ENCODE data around the gene ACOT2.
"Not testable (repeated sequence)": the region's sequence is repeated elsewhere in the genome, so short reads cannot be mapped to it uniquely, and the experiment has no call there.

Gene ACOT2

GRCh38 chr14:73549889-73550524 lies 19.0 kb upstream of the ACOT2 start:
- H3K9me3 ChIP-seq (ENCODE audit: control insufficient read depth, insufficient read depth, low read length); H3K9ac ChIP-seq (ENCODE audit: low read depth, low read length); H3K36me3 ChIP-seq (ENCODE audit: control insufficient read depth, insufficient read depth, low read length); H3K4me3 ChIP-seq (ENCODE audit: low read depth, low read length); H3K27me3 ChIP-seq (ENCODE audit: control insufficient read depth, insufficient read depth, low read length); H3K4me1 ChIP-seq (ENCODE audit: control insufficient read depth, insufficient read depth, low read length): not testable (repeated sequence)

- H3K27me3 ChIP-seq (ENCODE audit: control insufficient read depth, insufficient read depth, low read length), result no peaks in the 10 kb centered on the region
- H3K9me3 ChIP-seq (ENCODE audit: control insufficient read depth, insufficient read depth, low read length), result no peaks in the 10 kb centered on the region
- no peaks in the 10 kb centered on the region for H3K4me1 ChIP-seq (ENCODE audit: control insufficient read depth, insufficient read depth, low read length)
- no peaks in the 10 kb centered on the region for H3K36me3 ChIP-seq (ENCODE audit: control insufficient read depth, insufficient read depth, low read length)
- H3K4me3 ChIP-seq (ENCODE audit: low read depth, low read length), result no peak overlapping the region
- H3K9ac ChIP-seq (ENCODE audit: low read depth, low read length), result no peak overlapping the region
Observed at GRCh38 chr14:73553845-73554244, 15.2 kb upstream of the ACOT2 start.

GRCh38 chr14:73557201-73557600 lies 11.8 kb upstream of the ACOT2 start:
- not testable (repeated sequence) for H3K4me3 ChIP-seq (ENCODE audit: low read depth, low read length); H3K4me1 ChIP-seq (ENCODE audit: control insufficient read depth, insufficient read depth, low read length); H3K9ac ChIP-seq (ENCODE audit: low read depth, low read length); H3K27me3 ChIP-seq (ENCODE audit: control insufficient read depth, insufficient read depth, low read length); H3K9me3 ChIP-seq (ENCODE audit: control insufficient read depth, insufficient read depth, low read length); H3K36me3 ChIP-seq (ENCODE audit: control insufficient read depth, insufficient read depth, low read length)

GRCh38 chr14:73558238-73558637 lies 10.8 kb upstream of the ACOT2 start:
- H3K27me3 ChIP-seq (ENCODE audit: control insufficient read depth, insufficient read depth, low read length); H3K4me1 ChIP-seq (ENCODE audit: control insufficient read depth, insufficient read depth, low read length); H3K9me3 ChIP-seq (ENCODE audit: control insufficient read depth, insufficient read depth, low read length); H3K9ac ChIP-seq (ENCODE audit: low read depth, low read length); H3K4me3 ChIP-seq (ENCODE audit: low read depth, low read length); H3K36me3 ChIP-seq (ENCODE audit: control insufficient read depth, insufficient read depth, low read length): not testable (repeated sequence)

- not testable (repeated sequence) for H3K4me3 ChIP-seq (ENCODE audit: low read depth, low read length); H3K36me3 ChIP-seq (ENCODE audit: control insufficient read depth, insufficient read depth, low read length); H3K27me3 ChIP-seq (ENCODE audit: control insufficient read depth, insufficient read depth, low read length); H3K9ac ChIP-seq (ENCODE audit: low read depth, low read length); H3K9me3 ChIP-seq (ENCODE audit: control insufficient read depth, insufficient read depth, low read length); H3K4me1 ChIP-seq (ENCODE audit: control insufficient read depth, insufficient read depth, low read length)
Observed at GRCh38 chr14:73562256-73562655, 6.8 kb upstream of the ACOT2 start.

DNA sequence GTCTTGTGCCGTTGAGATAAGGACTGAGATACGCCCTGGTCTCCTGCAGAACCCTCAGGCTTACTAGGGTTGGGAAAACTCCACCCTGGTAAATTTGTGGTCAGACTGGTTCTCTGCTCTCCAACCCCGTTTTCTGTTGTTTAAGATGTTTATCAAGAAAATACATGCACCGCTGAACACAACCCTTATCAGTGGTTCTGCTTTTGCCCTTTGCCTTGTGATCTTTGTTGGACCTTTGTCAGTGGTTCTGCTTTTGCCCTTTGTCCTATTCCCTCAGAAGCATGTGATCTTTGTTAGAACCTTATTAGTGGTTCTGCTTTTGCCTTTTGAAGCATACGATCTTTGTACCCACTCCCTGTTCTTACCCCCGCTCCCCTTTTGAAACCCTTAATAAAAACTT lies 6.3 kb upstream of the ACOT2 start:
- H3K4me3 ChIP-seq (ENCODE audit: low read depth, low read length); H3K9me3 ChIP-seq (ENCODE audit: control insufficient read depth, insufficient read depth, low read length); H3K9ac ChIP-seq (ENCODE audit: low read depth, low read length); H3K36me3 ChIP-seq (ENCODE audit: control insufficient read depth, insufficient read depth, low read length); H3K27me3 ChIP-seq (ENCODE audit: control insufficient read depth, insufficient read depth, low read length); H3K4me1 ChIP-seq (ENCODE audit: control insufficient read depth, insufficient read depth, low read length): not testable (repeated sequence)

DNA sequence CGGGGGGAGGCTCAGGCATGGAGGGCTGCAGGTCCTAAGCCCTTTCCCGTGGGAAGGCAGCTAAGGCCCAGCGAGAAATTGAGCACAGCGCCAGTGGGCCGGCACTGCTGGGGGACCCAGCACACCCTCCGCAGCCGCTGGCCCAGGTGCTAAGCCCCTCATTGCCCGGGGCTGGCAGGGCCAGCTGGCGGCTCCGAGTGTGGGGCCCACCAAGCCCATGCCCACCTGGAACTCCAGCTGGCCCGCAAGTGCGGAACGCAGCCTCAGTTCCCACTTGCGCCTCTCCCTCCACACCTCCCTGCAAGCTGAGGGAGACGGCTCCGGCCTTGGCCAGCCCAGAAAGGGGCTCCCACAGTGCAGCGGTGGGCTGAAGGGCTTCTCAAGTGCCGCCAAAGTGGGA lies 2.6 kb upstream of the ACOT2 start:
- H3K4me1 ChIP-seq (ENCODE audit: control insufficient read depth, insufficient read depth, low read length); H3K36me3 ChIP-seq (ENCODE audit: control insufficient read depth, insufficient read depth, low read length); H3K27me3 ChIP-seq (ENCODE audit: control insufficient read depth, insufficient read depth, low read length); H3K4me3 ChIP-seq (ENCODE audit: low read depth, low read length); H3K9me3 ChIP-seq (ENCODE audit: control insufficient read depth, insufficient read depth, low read length); H3K9ac ChIP-seq (ENCODE audit: low read depth, low read length): not testable (repeated sequence)

GRCh38 chr14:73566935-73567334 lies 2.1 kb upstream of the ACOT2 start:
- H3K36me3 ChIP-seq (ENCODE audit: control insufficient read depth, insufficient read depth, low read length); H3K9me3 ChIP-seq (ENCODE audit: control insufficient read depth, insufficient read depth, low read length); H3K9ac ChIP-seq (ENCODE audit: low read depth, low read length); H3K4me3 ChIP-seq (ENCODE audit: low read depth, low read length); H3K4me1 ChIP-seq (ENCODE audit: control insufficient read depth, insufficient read depth, low read length); H3K27me3 ChIP-seq (ENCODE audit: control insufficient read depth, insufficient read depth, low read length): not testable (repeated sequence)

DNA sequence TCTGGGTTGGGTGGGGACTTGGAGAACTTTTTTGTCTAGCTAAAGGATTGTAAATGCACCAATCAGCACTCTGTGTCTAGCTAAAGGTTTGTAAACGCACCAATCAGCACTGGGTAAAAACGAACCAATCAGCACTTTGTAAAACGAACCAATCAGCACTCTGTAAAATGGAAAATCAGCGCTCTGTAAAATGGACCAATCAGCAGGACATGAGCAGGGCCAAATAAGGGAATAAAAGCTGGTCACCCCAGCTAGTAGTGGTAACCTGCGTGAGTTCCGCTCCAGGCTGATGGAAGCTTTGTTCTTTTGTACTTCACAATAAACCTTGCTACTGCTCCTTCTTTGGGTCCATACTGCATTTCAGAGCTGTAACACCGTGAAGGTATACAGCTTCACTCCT lies 1.7 kb upstream of the ACOT2 start:
- no peaks in the 10 kb centered on the region for H3K4me1 ChIP-seq (ENCODE audit: control insufficient read depth, insufficient read depth, low read length)
- H3K9ac ChIP-seq (ENCODE audit: low read depth, low read length), result no peak overlapping the region
- no peaks in the 10 kb centered on the region for H3K36me3 ChIP-seq (ENCODE audit: control insufficient read depth, insufficient read depth, low read length)
- no peak overlapping the region for H3K4me3 ChIP-seq (ENCODE audit: low read depth, low read length)
- H3K9me3 ChIP-seq (ENCODE audit: control insufficient read depth, insufficient read depth, low read length), result no peaks in the 10 kb centered on the region
- H3K27me3 ChIP-seq (ENCODE audit: control insufficient read depth, insufficient read depth, low read length), result peaks cover 2% of the 10 kb centered on the region

DNA sequence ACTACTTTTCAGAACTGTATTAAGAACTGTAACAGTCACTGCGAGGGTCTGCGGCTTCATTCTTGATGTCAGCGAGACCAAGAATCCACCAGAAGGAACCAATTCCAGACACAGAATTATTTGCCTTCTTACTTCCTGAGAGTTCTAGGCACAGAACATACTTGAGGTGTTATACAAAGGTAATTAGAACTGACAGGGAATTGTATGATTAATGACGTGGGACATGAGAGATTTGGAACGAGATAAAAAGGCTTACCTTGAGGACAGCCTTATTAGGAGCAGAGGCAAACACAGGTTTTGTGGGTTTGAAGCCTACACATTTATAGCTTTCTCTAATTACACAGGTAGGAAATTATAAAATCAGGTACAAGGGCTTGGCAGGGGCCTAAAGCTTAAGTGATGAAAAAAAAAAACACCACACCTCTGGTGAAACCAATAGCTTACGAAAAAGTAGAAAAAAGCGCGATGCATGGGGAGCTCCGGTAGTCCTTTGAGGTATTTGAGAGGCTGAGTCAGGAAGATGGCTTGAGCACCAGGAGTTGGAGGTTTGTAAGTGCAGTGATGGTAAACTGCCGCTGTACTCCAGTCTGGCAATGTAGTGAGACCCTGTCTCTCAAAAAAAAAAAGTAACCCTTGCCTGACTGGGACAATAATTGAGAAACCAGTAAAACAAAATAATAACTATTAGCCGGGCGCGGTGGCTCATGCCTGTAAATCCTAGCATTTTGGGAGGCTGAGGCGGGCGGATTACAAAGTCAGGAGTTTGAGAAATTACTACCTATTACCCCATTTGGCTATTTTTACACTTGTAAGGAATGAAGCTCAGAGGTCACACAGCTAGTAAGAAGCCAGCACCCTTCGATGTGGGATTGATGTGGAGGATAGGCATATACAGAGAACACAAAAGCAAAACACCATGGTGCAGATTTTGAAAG lies 795 bp upstream of the ACOT2 start:
- peak overlapping the region; percentile 69 for H3K4me3 ChIP-seq (ENCODE audit: low read depth, low read length)
- H3K9ac ChIP-seq (ENCODE audit: low read depth, low read length), result no peak overlapping the region
- H3K9me3 ChIP-seq (ENCODE audit: control insufficient read depth, insufficient read depth, low read length), result no peaks in the 10 kb centered on the region
- H3K27me3 ChIP-seq (ENCODE audit: control insufficient read depth, insufficient read depth, low read length), result peaks cover 2% of the 10 kb centered on the region
- no peaks in the 10 kb centered on the region for H3K36me3 ChIP-seq (ENCODE audit: control insufficient read depth, insufficient read depth, low read length)
- H3K4me1 ChIP-seq (ENCODE audit: control insufficient read depth, insufficient read depth, low read length), result no peaks in the 10 kb centered on the region

GRCh38 chr14:73568886-73569184 lies 178 bp upstream of the ACOT2 start:
- not testable (repeated sequence) for H3K36me3 ChIP-seq (ENCODE audit: control insufficient read depth, insufficient read depth, low read length); H3K9me3 ChIP-seq (ENCODE audit: control insufficient read depth, insufficient read depth, low read length); H3K4me1 ChIP-seq (ENCODE audit: control insufficient read depth, insufficient read depth, low read length); H3K27me3 ChIP-seq (ENCODE audit: control insufficient read depth, insufficient read depth, low read length)
- peak overlapping the region; percentile 69 for H3K4me3 ChIP-seq (ENCODE audit: low read depth, low read length)
- H3K9ac ChIP-seq (ENCODE audit: low read depth, low read length), result peak overlapping the region; percentile 87

- not testable (repeated sequence) for H3K27me3 ChIP-seq (ENCODE audit: control insufficient read depth, insufficient read depth, low read length); H3K9me3 ChIP-seq (ENCODE audit: control insufficient read depth, insufficient read depth, low read length); H3K4me1 ChIP-seq (ENCODE audit: control insufficient read depth, insufficient read depth, low read length); H3K4me3 ChIP-seq (ENCODE audit: low read depth, low read length); H3K9ac ChIP-seq (ENCODE audit: low read depth, low read length); H3K36me3 ChIP-seq (ENCODE audit: control insufficient read depth, insufficient read depth, low read length)
Observed at GRCh38 chr14:73570913-73571312, 1.9 kb downstream of the ACOT2 start.

All from iPS-15b (cell line).